ENCODE results near the gene DDX6.

DDX6 gene

GRCh38 chr11:118748056-118748455 lies 42.9 kb downstream of the DDX6 start:
- no peak for DNase-seq
- H3K9me3 ChIP-seq, result no peaks in the 10 kb centered on the region
- 0 out of 2 replicates have a peak, but pooled peaks cover 5% of the 10 kb centered on the region for H3K4me1 ChIP-seq
- H3K27me3 ChIP-seq, result no peaks in the 10 kb centered on the region
- no peak for TF ChIP-seq CTCF (IDR thresholded peaks at IDR 0.05; ENCODE audit: low read depth, low read length)
- peaks cover 30% of the 10 kb centered on the region for H3K36me3 ChIP-seq
- no peak overlapping the region for H3K4me3 ChIP-seq (ENCODE audit: low read depth, low read length)

GRCh38 chr11:118746988-118747585 lies 43.9 kb downstream of the DDX6 start:
- Histone ChIP-seq H3K4me1 (0 out of 2 replicates have a peak, but pooled peaks cover 5% of the 10 kb centered on the region), H3K9me3 (no peaks in the 10 kb centered on the region), H3K27me3 (no peaks in the 10 kb centered on the region), H3K4me3 (ENCODE audit: low read depth, low read length) (no peak overlapping the region), H3K36me3 (peaks cover 20% of the 10 kb centered on the region)
- TF ChIP-seq CTCF (IDR thresholded peaks at IDR 0.05; ENCODE audit: low read depth, low read length), result no peak
- no peak for DNase-seq

- Histone ChIP-seq H3K36me3 (no peaks in the 10 kb centered on the region), H3K4me1 (0 out of 2 replicates have a peak, but pooled peaks cover 5% of the 10 kb centered on the region), H3K4me3 (ENCODE audit: low read depth, low read length) (no peak overlapping the region), H3K9me3 (no peaks in the 10 kb centered on the region), H3K27me3 (no peaks in the 10 kb centered on the region)
- no peak for TF ChIP-seq CTCF (IDR thresholded peaks at IDR 0.05; ENCODE audit: low read depth, low read length)
- peak; percentile 53 for DNase-seq
Observed at GRCh38 chr11:118744046-118744445, 46.9 kb downstream of the DDX6 start.

- Histone ChIP-seq H3K9me3 (no peaks in the 10 kb centered on the region), H3K4me1 (0 out of 2 replicates have a peak, but pooled peaks cover 5% of the 10 kb centered on the region), H3K4me3 (ENCODE audit: low read depth, low read length) (no peak overlapping the region), H3K27me3 (no peaks in the 10 kb centered on the region), H3K36me3 (no peaks in the 10 kb centered on the region)
- no peak for TF ChIP-seq CTCF (IDR thresholded peaks at IDR 0.05; ENCODE audit: low read depth, low read length)
- DNase-seq, result no peak
Observed at GRCh38 chr11:118742304-118742703, 48.7 kb downstream of the DDX6 start.

- Histone ChIP-seq H3K27me3 (no peaks in the 10 kb centered on the region), H3K9me3 (no peaks in the 10 kb centered on the region), H3K36me3 (no peaks in the 10 kb centered on the region), H3K4me1 (0 out of 2 replicates have a peak, but pooled peaks cover 5% of the 10 kb centered on the region), H3K4me3 (ENCODE audit: low read depth, low read length) (no peak overlapping the region)
- TF ChIP-seq CTCF (IDR thresholded peaks at IDR 0.05; ENCODE audit: low read depth, low read length), result no peak
- no peak for DNase-seq
Observed at GRCh38 chr11:118740892-118741291, 50.1 kb downstream of the DDX6 start.

GRCh38 chr11:118735203-118735602 lies 55.8 kb downstream of the DDX6 start:
- H3K9me3 ChIP-seq, result no peaks in the 10 kb centered on the region; the same call in 1 of the 2 replicates
- H3K4me3 ChIP-seq (ENCODE audit: low read depth, low read length), result no peak overlapping the region
- DNase-seq, result no peak
- H3K27me3 ChIP-seq, result no peaks in the 10 kb centered on the region
- TF ChIP-seq CTCF (IDR thresholded peaks at IDR 0.05; ENCODE audit: low read depth, low read length), result no peak
- no peaks in the 10 kb centered on the region for H3K4me1 ChIP-seq
- no peaks in the 10 kb centered on the region for H3K36me3 ChIP-seq
